HepG2 (cell line): ENCODE data around the gene SHC3. TPM values are rescaled to one million over a fixed set of nuclear protein-coding genes. Genes with fewer than 3 reads are reported as not detected.

Experiments used
- ATAC-seq: fragments of 200-7000 bp; cut with Tn5 transposase; 3 replicates; pipeline ENCODE4 v1.9.1; 2020; ENCODE audit warnings: mild to moderate bottlenecking, moderate library complexity
- BruUV-seq: library from RNA; stranded (reverse); fragments of 400-500 nt; replicated peaks from 2 replicates; lab custom pipeline; 2021; lab: Mats Ljungman, UMichigan
- CTCF ChIA-PET: fragments of 300-600 bp; formaldehyde crosslinking; extraction: SDS; loops from one replicate; lab custom pipeline; 2021; ENCODE audit warnings: low total read pairs, inconsistent platforms, low intra/inter-chr PET ratio; lab: Yijun Ruan, JAX
- POLR2A ChIA-PET: fragments of 350-600 bp; sonication (Branson Sonifier 250); formaldehyde crosslinking; loops from one replicate; lab custom pipeline; 2020; ENCODE audit warnings: antibody characterized with exemption, inconsistent platforms; lab: Yijun Ruan, JAX
- DNase-seq: peaks from one replicate; pipeline ENCODE4 v3.0.0-alpha.2; 2015; ENCODE audit warnings: low spot score
- FAIRE-seq: peaks from 3 replicates; lab custom pipeline; 2011; peaks lifted over from hg19 to GRCh38; lab: Jason Lieb, UNC
- H2AFZ ChIP-seq: one replicate; pipeline ENCODE4 v1.6.1; 2011; ENCODE audit warnings: low read length, inconsistent platforms
- H3K27ac ChIP-seq: fragments of 300-600 bp; 3 replicates; pipeline ENCODE4 v1.8.0; 2011; ENCODE audit warnings: mixed run types, mild to moderate bottlenecking, mixed read lengths, low read length, inconsistent platforms; ENCODE audit not compliant: insufficient read depth; ENCODE audit errors: extremely low read length
- H3K27me3 ChIP-seq, 2 experiments: fragments of 200-600 bp in 1 of 2; 2 replicates in 1 of 2; 3 replicates in 1 of 2; pipeline versions ENCODE4 v1.6.0 to v1.8.0; 2011; ENCODE audit warnings: low read length in 2 of 2, mild to moderate bottlenecking in 2 of 2, moderate library complexity in 2 of 2, inconsistent platforms in 1 of 2; ENCODE audit not compliant: insufficient read depth in 2 of 2, control insufficient read depth in 1 of 2
- H3K36me3 ChIP-seq, 2 experiments: fragments of 200-600 bp in 1 of 2; replicated peaks in 1 of 2; 2 replicates in 1 of 2; 3 replicates in 1 of 2; pipeline versions ENCODE4 v1.5.1 to v1.8.0; 2011; ENCODE audit warnings: low read length in 2 of 2, inconsistent platforms in 1 of 2; ENCODE audit not compliant: insufficient read depth in 2 of 2, control insufficient read depth in 1 of 2
- H3K4me1 ChIP-seq: 2 replicates; pipeline ENCODE4 v1.5.1; 2012; ENCODE audit warnings: low read length, inconsistent platforms; ENCODE audit not compliant: insufficient read depth
- H3K4me2 ChIP-seq: 2 replicates; pipeline ENCODE4 v1.6.0; 2011; ENCODE audit warnings: low read depth, low read length, inconsistent platforms
- H3K4me3 ChIP-seq, 3 experiments: fragments of 200-600 bp in 1 of 3; sonication (generic), shearing (Covaris generic) in 1 of 3; replicated peaks in 1 of 3; 2 replicates each; pipeline ENCODE4 v1.5.1; 2011 to 2016; ENCODE audit warnings: low read length in 3 of 3, inconsistent platforms in 2 of 3, low read depth in 2 of 3, mild to moderate bottlenecking in 2 of 3, control low read depth in 1 of 3, mixed read lengths in 1 of 3; ENCODE audit not compliant: insufficient read depth in 1 of 3
- H3K79me2 ChIP-seq: one replicate; pipeline ENCODE4 v1.6.1; 2011; ENCODE audit warnings: low read length, inconsistent platforms; ENCODE audit not compliant: insufficient read depth
- H3K9ac ChIP-seq: 2 replicates; pipeline ENCODE4 v1.6.0; 2011; ENCODE audit warnings: mild to moderate bottlenecking, low read depth, low read length, inconsistent platforms; ENCODE audit not compliant: insufficient read depth
- H3K9me3 ChIP-seq: 2 replicates; pipeline ENCODE4 v1.5.1; 2012; ENCODE audit warnings: mild to moderate bottlenecking, low read length
- H4K20me1 ChIP-seq: 2 replicates; pipeline ENCODE4 v1.6.0; 2011; ENCODE audit warnings: inconsistent platforms, mild to moderate bottlenecking, low read length, moderate library complexity; ENCODE audit not compliant: insufficient read depth
- ARID3A ChIP-seq: IDR thresholded peaks from 2 replicates; pipeline ENCODE4 v1.6.1; 2012; ENCODE audit warnings: low read depth, low read length, improper control_type of control experiment
- ASH2L ChIP-seq: fragments of 300-600, 200-600 bp; sonication (generic); IDR thresholded peaks from 2 replicates; pipeline ENCODE4 v1.7.0; 2017; ENCODE audit warnings: low read depth, mild to moderate bottlenecking, moderate library complexity, mixed read lengths, low read length; ENCODE audit not compliant: insufficient read length
- EHMT2 ChIP-seq: fragments of 200-600 bp; sonication (generic); IDR thresholded peaks from 2 replicates; pipeline ENCODE4 v1.7.0; 2017; ENCODE audit warnings: antibody characterized with exemption, low read depth, low read length, borderline replicate concordance
- HOXA9 ChIP-seq: sonication (generic); formaldehyde crosslinking; IDR thresholded peaks from 2 replicates; pipeline ENCODE4 v1.8.1; 2022; ENCODE audit warnings: missing genetic modification reagents, mild to moderate bottlenecking, moderate library complexity, borderline replicate concordance
- IKZF5 ChIP-seq: IDR thresholded peaks from 2 replicates; pipeline ENCODE4 v1.6.1; 2018; ENCODE audit warnings: missing genetic modification reagents, mild to moderate bottlenecking, missing compliant biosample characterization
- KLF16 ChIP-seq, 2 experiments: sonication (generic) in 1 of 2; formaldehyde crosslinking in 1 of 2; IDR thresholded peaks; 2 replicates each; pipeline versions ENCODE4 v1.6.1 to v1.8.0; 2016 to 2023; ENCODE audit warnings: missing genetic modification reagents in 2 of 2, missing compliant biosample characterization in 1 of 2
- MBNL3 ChIP-seq: fragments of 250-450 bp; sonication (Bioruptor Pico); conservative IDR thresholded peaks from 2 replicates; pipeline ENCODE4 v1.8.0; 2022; ENCODE audit warnings: mild to moderate bottlenecking, inconsistent platforms
- RFXAP ChIP-seq: sonication (generic); formaldehyde crosslinking; IDR thresholded peaks from 2 replicates; pipeline ENCODE4 v1.4.0; 2020; ENCODE audit warnings: missing genetic modification reagents, borderline replicate concordance
- ZNF232 ChIP-seq: sonication (generic); formaldehyde crosslinking; IDR thresholded peaks from 2 replicates; pipeline ENCODE4 v1.4.0; 2020; ENCODE audit warnings: missing genetic modification reagents, borderline replicate concordance
- ZNF720 ChIP-seq: sonication (generic); formaldehyde crosslinking; IDR thresholded peaks from 2 replicates; pipeline ENCODE4 v1.4.0; 2020; ENCODE audit warnings: missing genetic modification reagents
- WGBS: methylation state at CpG from one replicate; pipeline ENCODE4 v1.1.6; 2017; ENCODE audit warnings: low lambda C conversion rate; 5-methylcytosine and 5-hydroxymethylcytosine counted together
- in situ Hi-C: cut with HindIII; loops from 2 replicates; pipeline ENCODE4 v1.10.0; 2017; ENCODE audit warnings: low pct_unique_long_range_greater_than_20kb; ENCODE audit not compliant: extremely low pct_ligation_motif_present
- intact Hi-C: fragments of 100-400 bp; cut with micrococcal nuclease; formaldehyde crosslinking; loops from one replicate; pipeline ENCODE4 v1.10.0; 2022; ENCODE audit not compliant: unreplicated experiment
- polyA plus RNA-seq, 8 experiments: library from polyadenylated mRNA; depleted of rRNA in 3 of 8; stranded (reverse) in 7 of 8; unstranded in 1 of 8; fragments of >200 nt; fragmentation: Illumina TruSeq in 4 of 8; extraction: Trizol in 4 of 8; gene quantifications; 2 replicates each; pipeline versions ENCODE4 v1.2.1 to v1.2.3, GENCODE V29; 2011 to 2016; ENCODE audit warnings: low read depth in 4 of 8, missing spikeins in 1 of 8, mixed read lengths in 1 of 8; ENCODE audit not compliant: insufficient read depth in 1 of 8
- total RNA-seq, 5 experiments: library from RNA; depleted of rRNA; stranded (reverse); fragments of >200 nt; fragmentation: Illumina TruSeq; extraction: Trizol; gene quantifications; 2 replicates each; pipeline ENCODE4 v1.2.3, GENCODE V29; 2016; ENCODE audit warnings: low read depth in 1 of 5
- TF ChIP-seq, protein P1 (sequence below): sonication (generic); IDR thresholded peaks from 2 replicates; pipeline ENCODE4 v1.6.1; 2016; ENCODE audit warnings: low read depth, borderline replicate concordance

Gene SHC3
- total and polyA plus RNA-seq, 2 of the 13 experiments (the other 11 are each of a cell fraction or from before 2014, with no cell fraction given) = 0.09 to 0.89 TPM

GRCh38 chr9:89104821-89105220 lies 73.8 kb downstream of the SHC3 start:
- 49% methylated on average over 4 of the region's 4 CpGs for WGBS

More at GRCh38 chr9:89104821-89105220, 73.8 kb downstream of the SHC3 start:
- no TSS peak for BruUV-seq
- H3K9me3 ChIP-seq = no peaks in the 10 kb centered on the region
- no peaks in the 10 kb centered on the region for H3K79me2 ChIP-seq
- H3K9ac ChIP-seq = no peak overlapping the region
- intact Hi-C loops (no loop called here), in situ Hi-C loops (no loop called here)
- ATAC-seq (no peak), DNase-seq (no peak), FAIRE-seq (no peak)
- H3K4me2 ChIP-seq = no peak overlapping the region
- H3K27me3 ChIP-seq = no peaks in the 10 kb centered on the region
- H3K36me3 ChIP-seq = no peaks in the 10 kb centered on the region
- ChIA-PET CTCF (no interaction called here), POLR2A (no interaction called here)
- TF ChIP-seq IKZF5 (CRISPR knock-in tag) (no peak), EHMT2 (no peak), ASH2L (no peak), MBNL3 (no peak), ZNF720 (CRISPR knock-in tag) (no peak), KLF16 (CRISPR knock-in tag; IDR thresholded peaks at IDR 0.05) (no peak), HOXA9 (CRISPR knock-in tag) (no peak), ARID3A (no peak), RFXAP (CRISPR knock-in tag) (no peak), ZNF232 (no peak)
- TF ChIP-seq, protein P1, sequence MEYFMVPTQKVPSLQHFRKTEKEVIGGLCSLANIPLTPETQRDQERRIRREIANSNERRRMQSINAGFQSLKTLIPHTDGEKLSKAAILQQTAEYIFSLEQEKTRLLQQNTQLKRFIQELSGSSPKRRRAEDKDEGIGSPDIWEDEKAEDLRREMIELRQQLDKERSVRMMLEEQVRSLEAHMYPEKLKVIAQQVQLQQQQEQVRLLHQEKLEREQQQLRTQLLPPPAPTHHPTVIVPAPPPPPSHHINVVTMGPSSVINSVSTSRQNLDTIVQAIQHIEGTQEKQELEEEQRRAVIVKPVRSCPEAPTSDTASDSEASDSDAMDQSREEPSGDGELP = no peak
- H3K4me3 ChIP-seq = no peak overlapping the region
- H3K27ac ChIP-seq = no peak overlapping the region
- H4K20me1 ChIP-seq = no peaks in the 10 kb centered on the region
- no peak overlapping the region for H2AFZ ChIP-seq
- H3K4me1 ChIP-seq = no peaks in the 10 kb centered on the region
